ENCODE measurements around the gene UBASH3B. TPM values are rescaled to one million over a fixed set of nuclear protein-coding genes. Genes with fewer than 3 reads are reported as not detected.

The UBASH3B gene
- total and polyA plus RNA-seq, 9 donors: 3.8 to 11.1 (median 4.5) TPM

DNA sequence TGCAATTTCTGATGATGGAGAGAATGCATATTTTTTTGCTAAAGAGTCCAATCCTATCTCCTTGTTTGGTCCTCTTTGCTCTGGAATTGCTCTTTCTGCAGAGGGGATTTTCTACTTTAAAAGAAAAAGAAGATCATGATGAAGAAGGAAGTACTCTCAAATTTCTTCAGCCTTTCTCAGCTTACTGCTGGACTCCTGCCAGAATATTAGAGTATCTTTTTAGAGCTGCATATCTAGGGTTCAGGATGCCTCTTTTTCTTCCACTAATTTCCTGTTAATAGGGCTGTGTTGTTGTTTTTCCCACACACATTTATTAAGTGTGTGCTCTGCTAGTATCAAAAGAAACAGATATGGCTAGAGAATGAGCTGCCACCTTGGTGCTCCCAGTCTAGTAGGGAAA lies 18.2 kb downstream of the UBASH3B start:
- no peak overlapping the region for H3K4me3 ChIP-seq (ENCODE audit: low read length)
- peak; percentile 70 for DNase-seq
- H3K36me3 ChIP-seq (ENCODE audit: control insufficient read depth, insufficient read depth, low read length): peaks cover 3% of the 10 kb centered on the region
- H3K27ac ChIP-seq (ENCODE audit: low read length): no peak overlapping the region
- no peaks in the 10 kb centered on the region for H3K27me3 ChIP-seq (ENCODE audit: control insufficient read depth, insufficient read depth, low read length)
- peaks cover 21% of the 10 kb centered on the region for H3K4me1 ChIP-seq (ENCODE audit: control insufficient read depth, insufficient read depth, low read length)
- H3K9me3 ChIP-seq (replicated peaks; ENCODE audit: control insufficient read depth, low read depth, low read length): peaks cover 4% of the 10 kb centered on the region

DNA sequence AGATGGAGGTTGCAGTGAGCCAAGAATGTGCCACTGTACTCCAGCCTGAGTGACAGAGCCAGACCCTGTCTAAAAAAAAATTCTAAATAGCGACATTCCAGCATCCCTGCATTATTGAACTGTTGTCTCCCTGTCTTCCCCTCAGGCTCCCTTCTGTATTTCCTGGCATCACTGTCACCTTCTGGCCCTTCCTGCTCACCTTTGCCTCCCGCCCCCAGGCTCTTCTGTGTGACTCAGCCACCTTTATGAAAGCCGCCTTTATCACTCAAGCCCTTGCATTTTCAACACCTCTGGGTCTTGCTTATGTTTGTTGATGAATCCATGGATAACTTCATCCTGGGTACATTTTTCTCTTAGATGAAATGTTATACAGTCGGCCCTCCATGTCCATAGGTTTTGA lies 21.1 kb downstream of the UBASH3B start:
- Histone ChIP-seq H3K4me1 (ENCODE audit: control insufficient read depth, insufficient read depth, low read length) (peaks cover 20% of the 10 kb centered on the region), H3K36me3 (ENCODE audit: control insufficient read depth, insufficient read depth, low read length) (peaks cover 3% of the 10 kb centered on the region), H3K9me3 (replicated peaks; ENCODE audit: control insufficient read depth, low read depth, low read length) (no peaks in the 10 kb centered on the region), H3K27ac (ENCODE audit: low read length) (no peak overlapping the region), H3K4me3 (ENCODE audit: low read length) (no peak overlapping the region), H3K27me3 (ENCODE audit: control insufficient read depth, insufficient read depth, low read length) (no peaks in the 10 kb centered on the region)
- no peak for DNase-seq
- WGBS (ENCODE audit: insufficient coverage): no CpG with 5 or more reads among the region's 4 CpGs

DNA sequence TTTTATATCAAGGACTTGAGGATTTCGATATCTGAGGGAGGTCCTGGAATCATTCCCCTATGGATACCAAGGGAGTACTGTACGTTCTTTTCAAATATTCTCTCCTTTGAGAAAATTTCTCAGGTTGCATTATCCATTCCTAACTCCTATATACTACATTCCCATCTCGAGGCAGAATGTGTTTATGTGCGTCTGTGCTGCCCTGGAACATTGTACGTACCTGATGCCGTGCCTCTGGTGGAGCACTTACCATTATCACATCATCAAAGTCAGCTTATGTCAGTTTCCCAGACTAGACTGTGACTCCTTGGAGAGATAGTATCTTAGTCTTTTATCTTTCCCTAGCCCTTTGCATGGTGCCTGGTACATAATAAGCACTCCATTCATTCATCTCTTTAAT lies 21.7 kb downstream of the UBASH3B start:
- H3K4me3 ChIP-seq (ENCODE audit: low read length): no peak overlapping the region
- no peaks in the 10 kb centered on the region for H3K9me3 ChIP-seq (replicated peaks; ENCODE audit: control insufficient read depth, low read depth, low read length)
- no peaks in the 10 kb centered on the region for H3K36me3 ChIP-seq (ENCODE audit: control insufficient read depth, insufficient read depth, low read length)
- H3K27me3 ChIP-seq (ENCODE audit: control insufficient read depth, insufficient read depth, low read length): no peaks in the 10 kb centered on the region
- H3K27ac ChIP-seq (ENCODE audit: low read length): no peak overlapping the region
- peaks cover 17% of the 10 kb centered on the region for H3K4me1 ChIP-seq (ENCODE audit: control insufficient read depth, insufficient read depth, low read length)
- no peak for DNase-seq
- WGBS (ENCODE audit: insufficient coverage): 52% methylated on average over 4 of the region's 6 CpGs

DNA sequence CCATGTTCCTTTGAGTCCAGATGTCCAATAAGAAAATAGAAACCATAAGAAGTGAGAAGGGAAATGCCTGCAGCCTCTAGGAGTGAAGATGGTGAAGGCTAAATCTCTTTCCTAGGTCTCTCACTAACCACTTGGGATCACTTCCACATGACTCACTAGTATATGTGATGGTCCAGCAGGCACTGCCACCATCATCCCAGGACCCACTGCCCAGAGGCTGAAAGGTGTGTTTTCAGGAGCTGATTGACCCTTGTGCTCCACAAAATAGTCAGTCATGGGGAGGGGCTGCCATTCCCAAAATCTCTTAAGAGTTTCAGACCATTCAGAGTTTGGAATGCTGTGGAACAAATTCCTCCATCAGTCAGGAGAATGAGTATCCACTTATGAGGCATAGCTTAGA lies 22.9 kb downstream of the UBASH3B start:
- Histone ChIP-seq H3K27ac (ENCODE audit: low read length) (no peak overlapping the region), H3K9me3 (replicated peaks; ENCODE audit: control insufficient read depth, low read depth, low read length) (no peaks in the 10 kb centered on the region), H3K27me3 (ENCODE audit: control insufficient read depth, insufficient read depth, low read length) (no peaks in the 10 kb centered on the region), H3K4me3 (ENCODE audit: low read length) (no peak overlapping the region), H3K4me1 (ENCODE audit: control insufficient read depth, insufficient read depth, low read length) (peaks cover 8% of the 10 kb centered on the region), H3K36me3 (ENCODE audit: control insufficient read depth, insufficient read depth, low read length) (no peaks in the 10 kb centered on the region)
- DNase-seq: no peak

DNA sequence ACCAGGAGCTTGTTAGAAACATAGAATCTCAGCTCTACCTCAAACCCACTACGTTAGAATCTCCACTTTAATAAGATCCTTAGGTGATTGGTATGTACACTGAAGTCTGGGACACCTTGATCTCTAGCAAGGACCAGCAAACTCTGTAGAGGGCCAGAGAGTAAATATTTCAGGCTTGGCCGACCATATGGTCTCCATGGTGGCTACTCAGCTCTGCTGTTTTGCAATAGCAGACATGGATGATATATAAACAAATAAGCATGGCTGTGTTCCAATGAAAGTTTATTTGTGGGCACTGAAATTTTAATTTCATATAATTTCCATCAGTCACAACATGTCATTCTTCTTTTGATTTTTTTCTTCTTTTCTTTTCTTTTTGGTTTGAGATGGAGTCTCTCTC lies 23.9 kb downstream of the UBASH3B start:
- Histone ChIP-seq H3K27ac (ENCODE audit: low read length) (no peak overlapping the region), H3K4me1 (ENCODE audit: control insufficient read depth, insufficient read depth, low read length) (peaks cover 8% of the 10 kb centered on the region), H3K9me3 (replicated peaks; ENCODE audit: control insufficient read depth, low read depth, low read length) (no peaks in the 10 kb centered on the region), H3K27me3 (ENCODE audit: control insufficient read depth, insufficient read depth, low read length) (no peaks in the 10 kb centered on the region), H3K36me3 (ENCODE audit: control insufficient read depth, insufficient read depth, low read length) (no peaks in the 10 kb centered on the region), H3K4me3 (ENCODE audit: low read length) (no peak overlapping the region)
- no peak for DNase-seq
- 100% methylated on average over 1 of the region's 2 CpGs for WGBS (ENCODE audit: insufficient coverage)

DNA sequence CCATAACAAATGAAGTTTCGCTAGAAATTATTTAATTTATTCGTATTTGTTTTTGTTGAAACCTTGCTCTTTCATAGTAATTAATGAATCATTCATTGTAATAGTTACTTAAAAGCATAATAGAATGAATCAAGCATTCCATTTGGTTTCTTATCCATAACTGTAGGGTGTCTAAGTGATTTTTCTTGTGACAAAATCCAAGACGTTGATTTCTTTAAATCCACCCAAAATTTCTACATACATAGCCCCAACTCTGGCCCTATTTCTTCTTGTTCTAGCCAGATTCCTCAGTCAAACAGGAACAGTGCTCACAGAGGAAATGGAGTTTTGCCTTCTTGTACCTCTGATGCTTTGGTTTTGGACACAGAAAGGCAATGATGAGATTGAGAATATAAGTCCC lies 25.5 kb downstream of the UBASH3B start:
- H3K27me3 ChIP-seq (ENCODE audit: control insufficient read depth, insufficient read depth, low read length): no peaks in the 10 kb centered on the region
- no peak overlapping the region for H3K4me3 ChIP-seq (ENCODE audit: low read length)
- H3K27ac ChIP-seq (ENCODE audit: low read length): no peak overlapping the region
- DNase-seq: no peak
- H3K4me1 ChIP-seq (ENCODE audit: control insufficient read depth, insufficient read depth, low read length): peaks cover 11% of the 10 kb centered on the region
- WGBS (ENCODE audit: insufficient coverage): no CpG with 5 or more reads among the region's 3 CpGs
- H3K9me3 ChIP-seq (replicated peaks; ENCODE audit: control insufficient read depth, low read depth, low read length): no peaks in the 10 kb centered on the region
- H3K36me3 ChIP-seq (ENCODE audit: control insufficient read depth, insufficient read depth, low read length): no peaks in the 10 kb centered on the region

DNA sequence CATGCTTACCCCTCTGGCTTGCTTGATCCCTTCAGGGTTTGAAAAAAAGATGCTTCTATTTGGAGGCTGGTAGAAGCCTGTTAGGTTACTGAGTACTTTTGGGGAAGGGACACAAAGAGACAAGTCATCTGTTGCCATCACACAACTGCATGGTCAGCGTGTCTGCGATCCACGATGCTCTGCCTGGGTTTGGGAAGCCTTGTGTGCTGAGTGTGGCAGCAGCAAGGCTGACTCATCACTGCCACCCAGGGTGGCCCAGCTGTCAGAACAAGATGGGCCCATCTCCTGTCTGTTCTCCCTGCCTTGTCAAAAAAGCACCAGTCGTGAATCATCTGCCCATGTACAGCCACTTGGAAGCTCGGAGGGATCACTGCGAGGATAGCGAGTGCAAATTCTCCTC lies 26.2 kb downstream of the UBASH3B start:
- Histone ChIP-seq H3K36me3 (ENCODE audit: control insufficient read depth, insufficient read depth, low read length) (no peaks in the 10 kb centered on the region), H3K27me3 (ENCODE audit: control insufficient read depth, insufficient read depth, low read length) (no peaks in the 10 kb centered on the region), H3K27ac (ENCODE audit: low read length) (no peak overlapping the region), H3K4me3 (ENCODE audit: low read length) (no peak overlapping the region), H3K9me3 (replicated peaks; ENCODE audit: control insufficient read depth, low read depth, low read length) (no peaks in the 10 kb centered on the region), H3K4me1 (ENCODE audit: control insufficient read depth, insufficient read depth, low read length) (peaks cover 15% of the 10 kb centered on the region)
- no peak for DNase-seq
- 71% methylated on average over 3 of the region's 7 CpGs for WGBS (ENCODE audit: insufficient coverage)

DNA sequence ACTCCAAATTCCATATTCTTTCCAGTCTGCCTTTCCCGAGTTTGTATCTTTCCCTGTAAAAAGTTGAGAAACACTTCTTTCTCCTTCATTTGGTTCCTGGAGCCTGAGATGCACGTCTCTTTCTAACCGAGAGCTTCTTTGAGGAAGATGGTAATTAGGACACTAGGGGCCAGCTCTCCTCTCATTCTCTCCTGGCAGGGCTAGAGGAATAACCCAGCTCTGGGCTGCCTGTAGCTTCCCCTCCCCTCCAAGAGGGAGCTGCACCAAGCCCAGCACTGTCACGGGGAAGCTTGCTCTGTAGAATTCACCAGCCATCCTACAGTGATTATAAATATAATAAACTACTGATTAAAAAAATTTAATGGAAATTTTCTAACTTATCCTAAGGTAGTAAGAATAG lies 26.9 kb downstream of the UBASH3B start:
- no CpG with 5 or more reads among the region's 4 CpGs for WGBS (ENCODE audit: insufficient coverage)
- Histone ChIP-seq H3K4me3 (ENCODE audit: low read length) (no peak overlapping the region), H3K4me1 (ENCODE audit: control insufficient read depth, insufficient read depth, low read length) (peaks cover 15% of the 10 kb centered on the region), H3K36me3 (ENCODE audit: control insufficient read depth, insufficient read depth, low read length) (no peaks in the 10 kb centered on the region), H3K9me3 (replicated peaks; ENCODE audit: control insufficient read depth, low read depth, low read length) (no peaks in the 10 kb centered on the region), H3K27ac (ENCODE audit: low read length) (no peak overlapping the region), H3K27me3 (ENCODE audit: control insufficient read depth, insufficient read depth, low read length) (no peaks in the 10 kb centered on the region)
- no peak for DNase-seq

DNA sequence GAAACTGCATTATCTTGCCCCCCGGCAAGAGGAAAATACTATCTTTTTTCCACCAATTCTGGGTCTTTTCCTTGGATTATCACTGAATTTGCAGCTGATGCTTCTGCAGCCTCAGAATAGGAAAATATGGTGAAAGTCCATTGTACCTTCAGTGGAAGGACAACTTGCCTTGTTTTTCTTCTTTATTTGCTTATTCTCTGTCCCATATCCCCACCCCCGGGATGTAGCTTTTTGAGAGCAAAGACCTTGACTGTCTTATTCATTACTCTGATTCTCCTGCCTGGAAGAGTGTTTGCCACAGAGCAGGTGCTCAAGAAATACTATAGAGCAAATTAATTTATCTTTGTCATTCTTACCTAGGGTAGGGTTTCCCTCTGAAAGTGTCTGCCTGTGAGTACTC lies 29.5 kb downstream of the UBASH3B start:
- no peaks in the 10 kb centered on the region for H3K9me3 ChIP-seq (replicated peaks; ENCODE audit: control insufficient read depth, low read depth, low read length)
- no CpG with 5 or more reads among the region's 2 CpGs for WGBS (ENCODE audit: insufficient coverage)
- no peaks in the 10 kb centered on the region for H3K36me3 ChIP-seq (ENCODE audit: control insufficient read depth, insufficient read depth, low read length)
- H3K4me1 ChIP-seq (ENCODE audit: control insufficient read depth, insufficient read depth, low read length): peaks cover 20% of the 10 kb centered on the region
- no peak for DNase-seq
- no peaks in the 10 kb centered on the region for H3K27me3 ChIP-seq (ENCODE audit: control insufficient read depth, insufficient read depth, low read length)
- H3K4me3 ChIP-seq (ENCODE audit: low read length): no peak overlapping the region
- H3K27ac ChIP-seq (ENCODE audit: low read length): no peak overlapping the region

DNA sequence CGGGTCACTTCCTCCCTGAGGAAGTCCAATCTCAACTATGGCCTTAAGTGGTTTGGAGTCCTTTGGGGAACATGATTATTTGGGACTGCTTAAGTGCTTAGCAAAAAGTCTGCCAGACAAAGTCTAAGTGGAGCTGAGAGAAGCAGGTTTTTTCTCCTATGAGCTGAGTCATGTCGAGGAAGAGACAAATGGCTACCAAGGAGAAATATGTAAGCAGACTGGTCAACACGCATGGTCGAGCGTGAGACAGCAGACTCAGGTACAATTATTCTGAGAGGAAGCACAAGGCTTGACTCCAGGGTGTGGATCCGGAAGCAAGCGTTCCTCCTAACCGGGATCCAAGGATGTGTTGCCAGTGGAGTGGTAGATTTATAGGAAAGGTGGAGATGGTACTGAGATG lies 30.6 kb downstream of the UBASH3B start:
- no peaks in the 10 kb centered on the region for H3K9me3 ChIP-seq (replicated peaks; ENCODE audit: control insufficient read depth, low read depth, low read length)
- peak; percentile 56 for DNase-seq
- WGBS (ENCODE audit: insufficient coverage): 68% methylated on average over 7 of the region's 8 CpGs

DNA sequence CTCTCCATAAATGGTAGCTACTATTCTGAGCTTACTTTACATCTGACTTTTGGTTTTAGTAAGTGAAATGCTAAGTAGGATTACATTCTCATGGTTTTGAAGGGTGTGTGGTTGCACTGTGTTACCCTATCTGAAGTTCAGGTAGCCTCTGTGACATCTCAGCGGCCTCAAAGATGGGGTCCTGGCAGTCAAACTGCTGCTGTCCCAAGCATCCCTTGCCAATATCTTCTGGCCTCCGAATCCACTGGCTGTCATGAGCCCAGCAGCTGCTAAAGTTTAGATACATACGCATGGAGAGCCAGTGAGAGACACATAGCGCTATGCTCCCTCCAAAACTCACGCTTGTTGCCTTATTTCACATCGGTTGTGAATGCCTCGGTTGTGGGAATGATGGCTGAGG lies 34.9 kb downstream of the UBASH3B start:
- Histone ChIP-seq H3K27ac (ENCODE audit: low read length) (peak overlapping the region; percentile 97), H3K36me3 (ENCODE audit: control insufficient read depth, insufficient read depth, low read length) (no peaks in the 10 kb centered on the region), H3K4me3 (ENCODE audit: low read length) (no peak overlapping the region), H3K9me3 (replicated peaks; ENCODE audit: control insufficient read depth, low read depth, low read length) (no peaks in the 10 kb centered on the region), H3K4me1 (ENCODE audit: control insufficient read depth, insufficient read depth, low read length) (peaks cover 36% of the 10 kb centered on the region), H3K27me3 (ENCODE audit: control insufficient read depth, insufficient read depth, low read length) (no peaks in the 10 kb centered on the region)
- 47% methylated on average over 6 of the region's 7 CpGs for WGBS (ENCODE audit: insufficient coverage)
- peak; percentile 77 for DNase-seq

More for the DNA sequence above, 30.6 kb downstream of the UBASH3B start:
- H3K27me3 ChIP-seq (ENCODE audit: control insufficient read depth, insufficient read depth, low read length): no peaks in the 10 kb centered on the region
- H3K27ac ChIP-seq (ENCODE audit: low read length): no peak overlapping the region
- H3K36me3 ChIP-seq (ENCODE audit: control insufficient read depth, insufficient read depth, low read length): no peaks in the 10 kb centered on the region
- H3K4me1 ChIP-seq (ENCODE audit: control insufficient read depth, insufficient read depth, low read length): peaks cover 28% of the 10 kb centered on the region
- H3K4me3 ChIP-seq (ENCODE audit: low read length): no peak overlapping the region

Measured in muscle of leg (tissue), 11 donors.